Activated CD4-positive, CD25-positive, alpha-beta regulatory T cell treated with anti-CD3 and anti-CD28 coated beads, Interleukin-2, amount 50 U/mL, for 72 hours (primary cell): ENCODE data around the gene INO80C.
"Not testable (repeated sequence)": the region's sequence is repeated elsewhere in the genome, so short reads cannot be mapped to it uniquely, and the experiment has no call there.

ENCODE experiments used
- DNase-seq: peaks from one replicate; pipeline ENCODE4 v3.0.0; 2021

The INO80C gene

DNA sequence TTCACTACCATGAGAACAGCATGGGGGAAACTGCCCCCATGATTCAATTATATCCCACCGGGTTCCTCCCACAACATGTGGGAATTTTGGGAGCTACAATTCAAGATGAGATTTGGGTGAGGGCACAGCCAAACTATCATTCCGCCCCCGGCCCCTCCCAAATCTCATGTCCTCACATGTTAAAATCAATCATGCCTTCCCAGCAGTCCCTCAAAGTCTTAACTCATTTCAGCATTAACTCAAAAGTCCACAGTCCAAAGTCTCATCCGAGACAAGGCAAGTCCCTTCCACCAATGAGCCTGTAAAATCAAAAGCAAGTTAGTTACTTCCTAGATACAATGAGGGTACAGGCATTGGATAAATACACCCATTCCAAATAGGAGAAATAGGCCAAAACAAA is 10.2 kb downstream of the INO80C start:
- not testable (repeated sequence) for DNase-seq

DNA sequence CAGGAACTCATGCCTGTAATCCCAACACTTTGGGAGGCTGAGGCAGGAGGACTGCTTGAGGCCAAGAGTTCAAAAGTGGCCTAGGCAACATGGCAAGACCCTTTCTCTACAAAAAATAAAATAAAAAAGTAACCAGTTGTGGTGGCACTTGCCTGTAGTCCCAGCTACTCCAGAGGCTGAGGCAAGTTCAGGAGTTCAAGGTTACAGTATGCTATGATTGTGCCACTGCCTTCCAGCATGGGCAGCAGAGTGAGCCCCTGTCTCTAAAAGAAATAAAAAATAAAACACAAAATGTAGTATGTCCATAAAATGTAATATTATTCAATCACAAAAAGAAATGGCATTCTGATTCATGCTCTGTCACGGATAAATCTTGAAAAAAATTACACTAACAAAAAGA is 11.9 kb downstream of the INO80C start:
- DNase-seq: no peak

- no peak for DNase-seq
Measured at GRCh38 chr18:35484034-35484433, 13.7 kb downstream of the INO80C start.

- DNase-seq: no peak
Measured at GRCh38 chr18:35481960-35482366, 15.8 kb downstream of the INO80C start.

- no peak for DNase-seq
Measured at GRCh38 chr18:35479911-35480586, 17.7 kb downstream of the INO80C start.

DNA sequence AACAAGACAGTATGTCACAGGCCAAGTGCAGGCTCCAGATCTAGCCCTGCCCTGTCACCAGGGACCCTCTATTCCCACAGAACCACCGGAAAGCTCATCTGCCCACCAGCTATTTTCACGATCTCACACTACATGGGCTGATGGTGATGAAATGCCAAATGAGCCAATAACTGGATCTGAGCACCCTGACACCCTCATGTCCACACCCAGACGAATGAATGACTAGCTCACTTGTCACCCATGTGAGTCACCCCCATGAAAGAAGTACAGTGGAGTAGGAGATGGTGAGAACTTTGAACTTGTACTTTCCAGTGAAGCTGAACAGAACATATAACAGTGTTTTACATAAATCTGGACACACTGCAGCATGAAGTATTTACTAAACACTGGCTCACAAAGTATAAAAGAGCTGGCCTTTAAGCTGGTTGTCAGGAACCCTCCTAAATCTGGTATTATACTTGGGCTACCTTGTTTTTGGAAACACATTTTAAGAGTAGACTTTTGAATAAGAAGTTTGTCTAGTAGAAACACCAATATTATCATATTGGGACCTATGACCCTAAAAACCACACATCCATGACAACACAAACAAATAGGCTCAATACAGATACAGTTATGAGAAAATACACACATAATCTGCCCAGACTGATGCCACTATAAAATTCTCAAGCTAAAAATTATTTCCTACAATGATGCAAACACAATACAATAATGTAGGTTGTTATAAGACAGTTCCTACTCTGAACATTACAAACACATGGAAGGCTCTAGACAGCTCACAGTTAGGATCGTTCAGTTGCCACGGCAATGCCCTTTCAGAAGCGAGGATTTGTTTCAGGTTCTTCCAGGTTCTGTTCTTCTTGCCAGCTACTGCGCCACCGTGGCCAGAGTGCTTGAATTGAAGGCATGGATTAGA is 19.0 kb downstream of the INO80C start:
- no peak for DNase-seq

DNA sequence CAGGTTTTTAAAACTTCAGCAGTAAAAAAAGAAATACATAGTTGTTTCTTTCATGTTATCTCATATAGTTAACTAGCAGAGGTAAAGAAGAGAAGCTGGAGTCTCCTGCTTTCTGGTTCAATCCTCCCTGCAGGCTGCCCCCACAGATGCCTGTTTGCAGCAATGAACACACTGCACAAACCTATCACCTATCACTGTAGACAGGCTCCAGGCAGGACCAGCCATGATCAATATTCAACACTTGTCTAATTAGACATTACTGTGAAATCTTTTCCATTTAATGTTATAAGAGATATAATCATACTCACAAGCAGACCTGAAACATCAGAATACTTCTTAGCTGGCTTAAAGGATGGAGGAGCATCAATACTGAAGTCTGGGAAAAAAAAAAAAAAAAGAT is 19.8 kb downstream of the INO80C start:
- no peak for DNase-seq

- DNase-seq: no peak
Measured at GRCh38 chr18:35477497-35477896, 20.3 kb downstream of the INO80C start.

GRCh38 chr18:35474884-35475283 is 22.9 kb downstream of the INO80C start:
- no peak for DNase-seq

- DNase-seq: no peak
Measured at GRCh38 chr18:35473562-35473961, 24.2 kb downstream of the INO80C start.

GRCh38 chr18:35470435-35470834 is 27.3 kb downstream of the INO80C start:
- DNase-seq: no peak

DNA sequence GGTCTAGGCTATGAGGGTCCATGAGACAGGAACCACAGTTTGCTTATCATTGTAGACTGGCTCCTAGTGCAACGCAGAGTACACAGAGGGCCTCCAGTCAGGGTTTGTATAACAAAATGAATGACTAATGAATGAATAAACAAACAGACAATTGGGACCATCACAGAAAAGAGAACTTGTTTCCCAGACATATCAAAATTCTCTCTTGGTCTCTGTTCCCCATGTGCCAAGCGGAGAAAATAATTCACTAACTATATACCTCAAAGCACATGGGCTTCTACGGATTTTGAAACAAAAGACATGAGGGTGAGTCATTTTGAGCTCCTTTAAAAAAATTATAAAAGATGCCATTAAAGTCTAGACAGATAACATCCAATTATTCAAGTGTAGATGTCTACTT is 28.0 kb downstream of the INO80C start:
- DNase-seq: no peak

DNA sequence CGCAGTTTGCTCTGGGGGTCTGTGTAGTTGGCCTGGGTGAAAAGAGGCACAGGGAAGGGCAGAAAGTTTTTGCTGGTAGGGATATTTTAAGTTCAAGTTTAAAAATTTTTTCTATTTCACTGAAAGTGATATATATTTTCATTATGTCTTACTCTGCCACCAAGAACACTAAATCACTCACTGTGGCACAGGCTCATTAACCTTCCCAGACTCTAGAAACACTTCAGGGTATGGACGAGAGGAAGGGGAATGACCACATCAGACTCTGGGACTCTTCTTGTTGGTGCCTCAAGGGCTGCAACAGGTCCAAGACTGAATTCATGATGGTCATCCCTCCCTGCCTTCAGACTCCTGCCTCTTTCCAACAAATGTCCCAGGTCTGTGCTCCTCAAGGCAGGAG is 29.0 kb downstream of the INO80C start:
- no peak for DNase-seq

DNA sequence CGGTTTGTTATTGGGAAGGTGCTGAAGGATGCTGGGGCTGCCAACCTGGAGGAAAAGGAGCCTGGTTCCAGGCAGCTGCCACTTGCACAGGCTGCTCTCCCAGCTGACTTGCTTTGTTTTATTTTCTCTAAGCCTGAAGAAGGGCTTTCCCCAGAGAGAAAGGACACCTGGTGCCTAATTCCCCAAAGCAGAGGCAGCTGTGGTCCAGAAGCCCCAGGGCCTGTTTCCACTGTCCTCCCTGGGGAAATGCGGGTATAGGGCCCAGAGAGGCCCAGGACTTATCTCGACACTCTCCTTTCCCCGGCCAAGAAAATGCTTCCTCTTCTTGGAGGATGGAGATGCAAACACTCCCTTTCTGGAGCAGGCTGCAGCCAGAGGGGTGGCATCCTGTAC is 30.1 kb downstream of the INO80C start:
- no peak for DNase-seq

GRCh38 chr18:35466815-35467623 is 30.7 kb downstream of the INO80C start:
- DNase-seq: no peak

DNA sequence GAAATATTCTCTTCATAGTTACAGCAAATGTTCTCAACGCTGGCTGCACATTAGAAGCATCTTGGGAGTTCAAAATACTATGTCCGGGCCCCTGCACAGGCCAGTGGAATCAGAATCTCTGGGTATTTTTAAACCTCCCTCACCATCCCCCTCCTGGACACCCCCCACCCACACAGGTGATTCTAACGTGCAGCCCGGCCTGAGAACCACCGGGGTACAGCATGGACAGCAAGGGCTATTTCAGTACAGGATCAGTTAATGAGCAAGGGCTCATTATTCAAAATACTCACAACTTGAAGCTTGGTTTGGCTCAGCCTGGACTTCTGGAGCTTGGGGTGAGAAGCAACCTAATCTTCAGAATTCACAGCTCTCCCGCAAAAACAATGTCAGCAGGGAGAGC is 31.4 kb downstream of the INO80C start:
- DNase-seq: no peak

GRCh38 chr18:35465329-35465728 is 32.4 kb downstream of the INO80C start:
- DNase-seq: no peak

DNA sequence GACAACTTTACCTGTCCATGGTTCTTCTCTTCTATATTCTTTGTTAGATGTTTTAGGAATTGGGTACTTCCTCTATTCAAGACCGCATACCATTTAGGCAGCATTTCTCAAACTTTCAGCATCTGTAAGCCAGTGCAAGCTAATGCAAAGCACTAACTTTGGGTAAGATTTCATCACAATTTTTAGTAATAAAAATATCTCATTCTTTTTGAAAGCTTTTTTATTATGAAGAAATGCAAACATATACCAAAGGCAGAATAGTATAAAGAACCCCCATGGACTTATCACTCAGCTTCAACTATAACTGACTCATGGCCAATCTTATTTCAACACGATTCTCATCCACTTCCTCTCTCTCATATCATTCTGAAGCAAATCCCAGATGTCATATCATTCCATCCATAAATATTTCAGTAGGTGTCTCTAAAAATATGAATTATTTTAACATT is 32.9 kb downstream of the INO80C start:
- no peak for DNase-seq

DNA sequence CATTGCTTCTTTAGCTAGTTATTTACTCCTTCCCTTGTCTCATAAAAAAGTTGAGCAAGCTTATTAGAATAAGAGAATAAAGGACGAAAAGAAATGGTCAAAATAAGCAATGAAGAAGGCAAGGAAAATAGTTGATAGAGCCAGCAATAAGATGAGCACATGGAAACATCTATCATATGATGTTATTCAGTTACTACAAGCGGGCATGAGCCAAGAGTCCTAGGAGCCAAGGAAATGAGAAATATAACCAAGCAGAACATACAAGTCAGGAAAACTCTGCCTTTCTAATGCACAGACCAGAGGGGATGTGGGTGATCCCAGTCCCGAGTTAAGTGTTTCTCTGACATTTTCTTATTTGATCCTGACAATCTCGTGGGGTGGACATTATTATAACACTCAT is 33.9 kb downstream of the INO80C start:
- DNase-seq: no peak

DNA sequence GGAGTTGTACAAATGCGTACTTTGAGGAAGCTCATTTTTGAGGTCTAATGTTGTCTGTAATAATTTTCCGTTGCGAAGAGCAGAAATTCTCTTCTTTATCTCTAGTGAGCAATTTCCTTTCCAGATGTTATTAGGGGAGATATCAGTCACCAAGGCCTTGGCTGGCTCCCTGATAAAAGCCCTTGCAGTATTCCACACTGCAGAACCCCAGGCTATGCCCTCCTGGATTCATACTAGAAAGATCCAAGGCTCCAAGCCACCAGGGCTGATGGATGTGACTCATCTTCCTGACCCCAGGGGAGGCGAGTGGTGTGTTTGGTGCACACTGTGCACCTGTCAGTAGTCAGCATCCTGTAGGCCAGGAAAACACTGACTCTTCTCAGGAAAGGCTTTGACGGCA is 34.7 kb downstream of the INO80C start:
- no peak for DNase-seq

GRCh38 chr18:35460736-35461161 is 37.0 kb downstream of the INO80C start:
- DNase-seq: no peak

DNA sequence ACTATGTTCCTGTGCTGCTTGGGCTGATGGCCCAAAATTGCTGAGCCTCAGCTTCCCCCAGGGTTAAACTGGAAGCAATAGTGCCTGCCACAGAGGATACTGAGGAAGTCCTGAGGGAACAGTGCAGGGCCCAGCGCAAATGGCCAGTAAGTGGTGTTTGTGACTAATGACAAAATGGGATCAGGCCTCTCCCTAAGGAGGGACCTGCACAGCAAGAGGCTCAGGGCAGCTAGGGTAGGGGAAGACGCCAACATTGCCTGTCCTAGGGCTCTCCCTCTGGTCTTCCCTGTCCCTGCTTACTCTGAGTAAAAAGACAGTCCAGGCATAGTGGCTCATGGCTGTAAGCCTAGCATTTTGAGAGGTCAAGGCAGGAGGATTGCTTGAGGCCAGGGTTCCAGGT is 37.8 kb downstream of the INO80C start:
- DNase-seq: no peak

DNA sequence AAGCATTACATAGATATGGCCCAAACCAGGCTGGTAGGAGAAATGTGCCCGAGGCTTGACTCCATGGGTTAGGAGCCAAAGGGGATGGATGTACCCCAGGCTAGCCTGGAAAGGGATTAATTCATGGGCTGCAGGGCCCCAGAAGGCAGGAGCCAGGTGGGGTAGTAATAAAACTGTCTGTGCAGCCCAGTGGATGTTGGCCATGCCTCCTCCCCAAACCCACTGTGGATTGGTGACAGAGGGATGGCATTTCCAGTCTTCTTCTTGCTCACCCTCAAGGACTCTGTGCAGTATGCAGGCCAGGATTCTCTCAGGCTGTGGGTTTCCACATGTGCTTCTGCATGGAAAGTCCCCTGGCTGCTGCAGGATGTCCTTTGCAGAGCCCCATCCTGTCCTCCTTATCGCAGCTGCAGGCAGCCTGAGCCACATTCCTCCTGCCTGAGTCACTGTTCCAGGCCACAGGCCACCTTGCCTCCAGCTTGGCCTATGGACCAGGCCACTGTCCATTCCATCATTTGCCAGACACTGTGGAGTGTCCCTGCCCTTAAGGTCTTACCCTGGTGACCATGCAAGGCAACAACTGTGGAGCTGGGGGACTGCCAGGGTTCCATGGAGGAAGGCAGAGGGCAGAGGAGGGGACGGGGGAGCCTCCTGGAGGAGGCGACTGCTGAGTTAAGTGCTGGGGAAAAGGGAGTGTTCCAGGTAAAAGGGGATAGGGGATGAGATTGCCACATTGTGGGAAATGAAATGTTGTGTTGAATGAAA is 38.9 kb downstream of the INO80C start:
- DNase-seq: no peak
